Transverse colon (tissue), 4 donors: ENCODE results near the gene CORO2A.

Experiments used
- POLR2A ChIP-seq: fragments of 450-650 bp; IDR thresholded peaks from one replicate; pipeline ENCODE4 v1.6.1; 2016; ENCODE audit warnings: antibody characterized with exemption, mild to moderate bottlenecking, moderate library complexity
- POLR2AphosphoS5 ChIP-seq, 3 donors: sonication (generic); formaldehyde crosslinking; IDR thresholded peaks; one replicate each; pipeline ENCODE4 v1.6.1; 2016; ENCODE audit warnings: antibody characterized with exemption in 3 of 3
- TF ChIP-seq, protein P1 (sequence below), 5 experiments: fragments of 200-600 bp in 3 of 5; fragments of 450-650 bp in 2 of 5; sonication (generic) in 3 of 5; IDR thresholded peaks; 1 replicate in 2 of 5; 2 replicates in 3 of 5; pipeline ENCODE4 v1.5.1; 2016 to 2017; ENCODE audit warnings: antibody characterized with exemption in 5 of 5, inconsistent platforms in 3 of 5, mild to moderate bottlenecking in 2 of 5, moderate library complexity in 1 of 5

DNA sequence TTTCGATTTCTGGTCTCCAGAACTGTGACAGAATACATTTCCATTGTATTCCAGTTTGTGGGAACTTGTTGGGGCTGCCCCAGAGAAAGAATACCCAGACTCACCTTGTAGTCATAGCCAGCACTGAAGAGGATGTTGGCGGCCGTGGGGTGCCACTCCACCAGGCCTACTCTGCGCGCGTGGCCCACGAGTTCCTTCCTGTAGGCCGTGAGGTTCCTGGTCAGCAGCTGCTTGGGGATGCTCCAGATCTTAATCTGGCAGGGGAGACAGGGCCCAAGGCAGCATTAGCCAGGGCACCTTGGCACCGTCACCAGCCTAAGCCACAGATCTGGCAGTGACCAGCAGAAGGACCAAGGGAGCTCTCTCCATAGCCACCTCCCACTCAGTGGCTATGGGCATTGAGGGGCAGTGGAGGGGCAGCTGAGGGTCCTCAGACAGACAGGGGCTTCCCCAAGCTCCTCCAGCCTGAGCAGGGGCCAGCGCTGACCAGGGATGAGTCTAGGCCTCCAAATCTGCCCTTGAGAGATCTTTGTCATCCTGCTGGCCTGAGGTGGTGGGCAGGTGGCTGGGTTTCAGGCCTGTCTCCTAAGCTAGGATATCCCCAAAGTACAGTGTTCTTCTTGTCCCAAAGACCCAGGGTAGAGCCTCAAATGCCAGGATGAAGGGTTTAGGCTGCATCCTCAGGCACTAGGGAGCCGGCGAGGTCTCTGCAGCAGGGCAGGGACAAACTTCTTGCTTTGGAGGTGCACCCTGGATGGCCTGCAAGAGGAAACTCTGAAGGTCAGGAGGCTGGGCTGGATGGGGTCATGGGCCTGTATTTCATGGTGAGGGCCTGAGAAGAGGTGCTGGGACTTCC lies 57.5 kb downstream of the CORO2A start:
- no peak for TF ChIP-seq POLR2A
- TF ChIP-seq, protein P1, sequence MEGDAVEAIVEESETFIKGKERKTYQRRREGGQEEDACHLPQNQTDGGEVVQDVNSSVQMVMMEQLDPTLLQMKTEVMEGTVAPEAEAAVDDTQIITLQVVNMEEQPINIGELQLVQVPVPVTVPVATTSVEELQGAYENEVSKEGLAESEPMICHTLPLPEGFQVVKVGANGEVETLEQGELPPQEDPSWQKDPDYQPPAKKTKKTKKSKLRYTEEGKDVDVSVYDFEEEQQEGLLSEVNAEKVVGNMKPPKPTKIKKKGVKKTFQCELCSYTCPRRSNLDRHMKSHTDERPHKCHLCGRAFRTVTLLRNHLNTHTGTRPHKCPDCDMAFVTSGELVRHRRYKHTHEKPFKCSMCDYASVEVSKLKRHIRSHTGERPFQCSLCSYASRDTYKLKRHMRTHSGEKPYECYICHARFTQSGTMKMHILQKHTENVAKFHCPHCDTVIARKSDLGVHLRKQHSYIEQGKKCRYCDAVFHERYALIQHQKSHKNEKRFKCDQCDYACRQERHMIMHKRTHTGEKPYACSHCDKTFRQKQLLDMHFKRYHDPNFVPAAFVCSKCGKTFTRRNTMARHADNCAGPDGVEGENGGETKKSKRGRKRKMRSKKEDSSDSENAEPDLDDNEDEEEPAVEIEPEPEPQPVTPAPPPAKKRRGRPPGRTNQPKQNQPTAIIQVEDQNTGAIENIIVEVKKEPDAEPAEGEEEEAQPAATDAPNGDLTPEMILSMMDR (IDR thresholded peaks at IDR 0.05), result no peak
- no peak for TF ChIP-seq POLR2AphosphoS5 (IDR thresholded peaks at IDR 0.05)
